SKM-1 (cell line): Measurements from ENCODE around the gene MRGPRE.

Experiments used
- DNase-seq: peaks from one replicate; lab custom pipeline; 2025; ENCODE audit not compliant: unreplicated experiment; lab: John Stamatoyannopoulos, UW

The MRGPRE gene

GRCh38 chr11:3214420-3214699, 17.9 kb downstream of the MRGPRE start:
- no peak for DNase-seq

GRCh38 chr11:3213659-3214419, 18.4 kb downstream of the MRGPRE start:
- no peak for DNase-seq

- no peak for DNase-seq
Observed at GRCh38 chr11:3208272-3208671, 23.9 kb downstream of the MRGPRE start.

- no peak for DNase-seq
Observed at GRCh38 chr11:3207526-3208189, 24.6 kb downstream of the MRGPRE start.

GRCh38 chr11:3206922-3207204, 25.4 kb downstream of the MRGPRE start:
- no peak for DNase-seq

GRCh38 chr11:3206156-3206921, 25.9 kb downstream of the MRGPRE start:
- no peak for DNase-seq

GRCh38 chr11:3205261-3206155, 26.7 kb downstream of the MRGPRE start:
- no peak for DNase-seq

GRCh38 chr11:3204141-3205015, 27.8 kb downstream of the MRGPRE start:
- DNase-seq: no peak

- DNase-seq: no peak
Observed at GRCh38 chr11:3203221-3204043, 28.8 kb downstream of the MRGPRE start.

- DNase-seq: no peak
Observed at GRCh38 chr11:3202759-3203158, 29.5 kb downstream of the MRGPRE start.

- no peak for DNase-seq
Observed at GRCh38 chr11:3202305-3202704, 29.9 kb downstream of the MRGPRE start.

GRCh38 chr11:3201677-3202181, 30.5 kb downstream of the MRGPRE start:
- DNase-seq: no peak

- no peak for DNase-seq
Observed at GRCh38 chr11:3201112-3201581, 31.1 kb downstream of the MRGPRE start.

GRCh38 chr11:3200388-3201111, 31.7 kb downstream of the MRGPRE start:
- no peak for DNase-seq

- no peak for DNase-seq
Observed at GRCh38 chr11:3199537-3200295, 32.5 kb downstream of the MRGPRE start.

GRCh38 chr11:3198815-3199214, 33.4 kb downstream of the MRGPRE start:
- DNase-seq: no peak

- DNase-seq: no peak
Observed at GRCh38 chr11:3197878-3198528, 34.2 kb downstream of the MRGPRE start.
